NT2/D1 (cell line): ENCODE results near the gene CNTN5.

Experiments used
- YY1 ChIP-seq: IDR thresholded peaks from 2 replicates; pipeline ENCODE4 v1.6.1; 2011; ENCODE audit not compliant: insufficient read length, insufficient read depth
- ZNF274 ChIP-seq: IDR thresholded peaks from 2 replicates; pipeline ENCODE4 v1.6.1; 2011; ENCODE audit warnings: mild to moderate bottlenecking, low read depth, low read length

DNA sequence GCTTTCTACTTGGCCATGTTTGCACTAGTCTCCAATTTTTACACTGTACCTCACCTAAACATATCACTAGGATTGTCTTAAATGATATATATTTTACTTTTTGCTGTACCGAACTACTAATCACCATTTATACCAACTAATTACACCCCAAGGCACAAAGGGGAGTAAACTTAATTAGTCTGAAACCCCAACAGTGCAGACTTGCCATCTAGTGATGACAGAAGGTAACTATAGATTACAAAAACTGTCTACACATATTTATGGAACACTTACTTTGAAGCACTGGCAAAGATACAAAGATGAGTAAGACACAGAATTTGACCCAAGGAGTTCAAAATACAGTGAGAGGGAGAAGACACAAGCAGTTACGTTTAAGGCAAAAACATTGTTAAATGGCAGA, 139.7 kb downstream of the CNTN5 start:
- TF ChIP-seq ZNF274 = no peak
- TF ChIP-seq YY1 = no peak
